Stimulated activated CD8-positive, alpha-beta memory T cell treated with anti-CD3 and anti-CD28 coated beads, Interleukin-15, amount 100 ng/mL, for 48 hours (primary cell): Measurements from ENCODE around the gene CWC27.
A peak's percentile ranks its signal among the peaks of the same experiment; 100 is the strongest.
"Not testable (repeated sequence)": the region's sequence is repeated elsewhere in the genome, so short reads cannot be mapped to it uniquely, and the experiment has no call there.

ENCODE experiments used
- DNase-seq, 2 donors: peaks; one replicate each; pipeline ENCODE4 v3.0.0-alpha.2; 2020; ENCODE audit warnings: low read depth in 2 of 2

CWC27 gene

GRCh38 chr5:64923151-64923685 is 154.5 kb downstream of the CWC27 start:
- no peak for DNase-seq

DNA sequence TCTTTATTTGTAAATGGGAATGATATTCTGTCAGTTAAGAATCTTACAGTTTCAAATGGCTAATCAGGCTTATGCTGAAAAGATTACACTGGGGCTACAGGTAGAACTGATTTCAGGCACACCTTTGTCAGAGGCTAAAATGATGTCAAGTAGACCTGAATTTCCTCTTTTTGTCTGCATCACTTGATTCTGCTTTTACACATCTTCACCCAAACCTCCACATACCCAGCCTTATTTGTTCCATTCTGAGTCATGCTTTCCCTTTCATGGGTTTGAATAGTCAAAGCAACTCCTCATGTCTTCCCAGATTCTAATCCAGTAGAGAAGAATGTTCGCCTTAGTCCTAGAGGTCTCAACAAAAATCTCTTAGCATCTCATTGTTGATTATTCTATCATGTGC is 156.4 kb downstream of the CWC27 start:
- DNase-seq = no peak

- no peak for DNase-seq
Measured at GRCh38 chr5:64929833-64930232, 161.1 kb downstream of the CWC27 start.

DNA sequence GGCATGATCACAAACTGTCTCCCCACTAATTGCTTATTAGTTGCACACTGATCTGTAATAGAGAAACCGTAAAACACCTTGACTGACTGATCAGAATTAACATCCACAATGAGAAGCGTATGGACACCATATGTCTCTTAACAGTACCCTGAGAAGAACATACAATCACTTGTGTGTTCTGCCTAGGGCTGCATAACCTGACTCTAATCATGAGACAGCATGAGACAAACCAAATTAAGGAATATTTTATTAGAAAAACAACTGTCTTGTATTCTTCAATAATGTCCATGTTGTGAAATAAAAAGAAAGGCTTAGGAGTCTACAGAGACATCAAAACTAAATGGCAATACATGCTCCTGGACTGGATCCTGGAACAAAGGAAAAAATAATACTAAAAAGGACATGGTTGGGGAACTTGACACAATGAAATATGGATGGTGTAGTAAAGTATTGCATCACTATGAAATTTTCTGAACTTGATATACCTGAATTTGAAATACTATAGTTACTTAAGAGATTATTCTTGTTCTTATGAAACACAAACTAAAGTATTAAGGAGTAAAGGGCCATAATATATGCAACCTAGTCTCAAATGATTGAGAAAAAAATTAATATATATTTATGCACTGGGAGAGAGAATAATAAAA is 162.1 kb downstream of the CWC27 start:
- no peak for DNase-seq

- DNase-seq = not testable (repeated sequence)
Measured at GRCh38 chr5:64939422-64939771, 170.7 kb downstream of the CWC27 start.

DNA sequence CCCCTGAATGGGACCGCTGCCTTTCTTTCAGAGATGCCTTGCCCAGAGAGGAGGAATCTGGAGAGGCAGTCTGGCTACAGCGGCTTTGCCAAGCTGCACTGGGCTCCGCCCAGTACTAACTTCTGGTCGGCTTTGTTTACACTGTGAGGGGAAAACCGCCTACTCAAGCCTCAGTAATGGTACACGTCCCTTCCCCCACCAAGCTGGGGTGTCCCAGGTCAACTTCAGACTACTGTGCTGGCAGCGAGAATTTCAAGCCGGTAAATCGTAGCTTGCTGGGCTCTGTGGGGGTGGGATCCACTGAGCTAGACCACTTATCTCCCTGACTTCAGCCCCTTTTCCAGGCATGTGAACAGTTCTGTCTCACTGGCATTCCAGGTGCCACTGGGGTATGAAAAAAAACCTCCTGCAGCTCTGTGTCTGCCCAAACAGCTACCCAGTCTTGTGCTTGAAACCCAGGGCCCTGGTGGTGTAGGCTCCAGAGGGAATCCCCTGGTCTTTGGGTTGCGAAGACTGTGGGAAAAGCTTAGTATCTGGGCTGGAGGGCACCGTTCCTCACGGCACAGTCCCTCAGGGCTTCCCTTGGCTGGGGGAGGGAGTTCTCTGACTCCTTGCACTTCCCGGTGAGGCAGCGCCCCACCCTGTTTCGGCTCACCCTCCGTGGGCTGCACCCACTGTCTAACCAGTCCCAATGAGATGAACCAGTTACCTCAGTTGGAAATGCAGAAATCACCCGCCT is 171.2 kb downstream of the CWC27 start:
- DNase-seq = no peak

DNA sequence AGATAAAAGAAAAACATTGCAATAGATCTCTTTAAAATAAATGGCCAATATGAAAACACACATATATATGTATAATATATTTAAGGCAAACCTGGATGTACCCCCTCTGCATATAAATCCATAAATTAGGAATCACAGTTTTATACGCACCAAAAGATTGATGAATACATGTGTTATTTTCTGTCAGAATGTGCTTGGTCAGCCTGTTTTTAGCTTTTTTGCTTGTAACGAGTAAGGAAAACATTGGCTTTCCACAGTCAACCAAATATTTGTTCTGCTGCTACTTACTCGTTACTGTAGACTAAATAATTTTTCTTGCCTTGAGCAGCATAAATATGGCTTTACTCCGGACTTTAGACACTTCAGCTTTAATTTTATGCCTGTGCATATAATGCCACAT is 173.7 kb downstream of the CWC27 start:
- DNase-seq = no peak

DNA sequence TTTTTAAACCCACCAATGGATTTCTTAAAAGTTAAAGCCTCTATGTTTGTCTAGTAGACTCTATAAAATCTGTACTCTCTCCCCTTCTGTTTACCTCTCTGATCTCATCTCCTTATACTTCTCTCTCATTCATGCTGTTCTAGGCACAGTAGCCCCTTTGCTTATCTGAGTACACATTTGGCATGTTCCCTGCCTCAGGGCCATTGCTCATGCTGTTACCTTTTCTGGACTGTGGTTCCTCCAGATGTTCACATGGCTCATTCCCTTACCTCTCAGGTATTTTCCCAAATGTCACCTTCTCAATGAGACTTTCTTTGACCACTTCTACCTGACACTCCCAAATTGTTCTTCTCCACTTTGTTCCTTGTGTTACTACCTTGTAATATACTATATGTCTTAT is 176.1 kb downstream of the CWC27 start:
- no peak for DNase-seq

DNA sequence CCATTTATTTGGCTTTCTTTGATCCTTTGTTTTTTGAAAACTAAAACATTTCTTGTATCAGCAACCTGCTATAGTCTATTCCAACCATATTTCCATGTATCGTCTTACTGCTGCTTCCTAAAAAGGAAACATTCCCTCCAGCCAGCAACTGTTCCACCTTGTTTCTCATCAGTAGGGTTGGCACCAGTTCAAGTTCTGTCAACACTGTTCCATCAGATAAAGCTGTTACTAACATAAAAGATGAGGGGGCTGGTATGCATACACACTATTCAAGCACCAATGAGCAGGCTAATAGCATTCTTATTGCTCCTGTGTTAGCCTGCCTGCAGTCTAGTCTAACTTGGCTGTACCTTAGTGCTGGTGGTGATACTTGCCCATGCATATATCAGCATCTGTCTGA is 178.3 kb downstream of the CWC27 start:
- no peak for DNase-seq

GRCh38 chr5:64947801-64948200 is 179.1 kb downstream of the CWC27 start:
- DNase-seq = no peak

GRCh38 chr5:64949331-64949730 is 180.6 kb downstream of the CWC27 start:
- no peak for DNase-seq

DNA sequence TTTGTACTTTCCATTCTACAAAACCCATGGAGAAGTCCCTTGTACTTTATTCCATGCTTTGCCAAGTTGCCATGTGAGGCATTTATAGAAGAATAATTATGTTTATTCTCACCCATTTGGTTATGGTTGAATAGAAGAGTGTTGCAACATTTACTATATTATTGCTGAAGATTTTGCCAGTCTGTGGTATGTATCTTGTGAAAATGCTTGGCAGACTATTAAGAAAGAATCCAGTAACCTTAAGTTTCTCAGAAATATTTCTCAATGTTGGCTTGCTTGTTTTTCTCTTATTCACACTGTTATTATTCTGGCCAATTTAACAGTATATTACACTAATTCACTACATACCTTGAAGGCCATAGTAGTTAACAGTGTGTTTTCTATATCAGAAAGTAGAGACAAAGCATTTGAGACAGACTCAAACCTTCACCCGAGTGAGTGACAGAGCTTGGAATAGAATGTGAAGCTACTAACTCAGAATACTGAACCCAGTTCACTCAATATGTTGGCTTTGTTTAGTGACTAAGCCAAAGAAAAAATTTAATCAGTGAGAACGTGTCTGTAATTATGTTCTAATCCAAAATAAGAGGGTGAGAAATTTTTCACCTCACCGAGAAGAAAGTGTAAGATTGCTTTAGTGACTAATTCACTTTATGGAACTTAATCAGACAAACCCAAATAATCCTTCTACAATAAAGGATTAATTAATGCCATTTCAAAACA is 184.4 kb downstream of the CWC27 start:
- DNase-seq = no peak

- no peak for DNase-seq
Measured at GRCh38 chr5:64954518-64954917, 185.8 kb downstream of the CWC27 start.

DNA sequence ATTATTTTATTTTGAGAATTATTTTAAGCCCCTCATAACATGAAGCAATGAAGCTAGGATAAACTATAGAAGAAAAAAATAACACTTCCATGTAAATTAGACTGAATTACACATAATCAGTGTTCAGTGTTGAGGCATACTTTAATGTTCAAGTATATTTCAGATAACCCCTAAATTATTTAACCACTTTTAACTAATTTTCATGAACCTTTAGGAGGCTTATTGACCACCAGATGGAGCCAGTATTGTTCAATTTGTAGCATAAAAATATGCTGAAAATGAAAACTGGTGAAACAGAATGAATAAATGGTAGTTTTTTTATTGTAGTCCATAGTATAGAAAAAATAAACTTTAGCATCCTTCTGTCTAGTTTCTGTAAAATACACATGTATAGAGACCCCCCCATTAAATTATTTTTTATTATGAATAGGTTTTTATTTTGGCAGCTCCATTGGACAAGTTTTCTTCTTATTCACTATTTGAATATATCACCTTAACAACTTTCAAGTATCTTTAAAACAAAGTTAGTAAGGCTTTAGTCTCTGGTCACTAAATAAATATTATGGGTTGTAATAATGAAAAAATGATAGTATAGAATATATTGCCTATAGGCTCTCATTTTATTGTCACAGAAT is 190.1 kb downstream of the CWC27 start:
- no peak for DNase-seq

DNA sequence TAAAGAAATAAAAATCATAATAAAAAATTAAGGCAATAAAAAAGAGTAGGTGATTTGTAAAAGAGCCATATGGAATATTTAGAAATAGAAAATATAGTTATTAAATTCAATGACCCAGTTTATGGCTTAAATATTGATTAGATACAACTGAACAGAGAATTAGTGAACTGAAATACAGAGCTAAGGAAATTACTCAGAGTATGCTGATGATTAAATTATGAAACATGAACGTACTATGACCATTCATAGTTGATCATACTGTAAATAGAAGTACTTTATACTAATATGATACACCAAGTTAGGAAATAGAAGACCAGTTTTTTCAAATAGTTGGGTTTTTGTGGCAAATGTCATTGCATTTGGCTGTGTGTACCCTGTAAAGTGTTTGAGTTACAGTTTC is 194.5 kb downstream of the CWC27 start:
- no peak for DNase-seq

GRCh38 chr5:64968591-64969110 is 199.9 kb downstream of the CWC27 start:
- DNase-seq = no peak

DNA sequence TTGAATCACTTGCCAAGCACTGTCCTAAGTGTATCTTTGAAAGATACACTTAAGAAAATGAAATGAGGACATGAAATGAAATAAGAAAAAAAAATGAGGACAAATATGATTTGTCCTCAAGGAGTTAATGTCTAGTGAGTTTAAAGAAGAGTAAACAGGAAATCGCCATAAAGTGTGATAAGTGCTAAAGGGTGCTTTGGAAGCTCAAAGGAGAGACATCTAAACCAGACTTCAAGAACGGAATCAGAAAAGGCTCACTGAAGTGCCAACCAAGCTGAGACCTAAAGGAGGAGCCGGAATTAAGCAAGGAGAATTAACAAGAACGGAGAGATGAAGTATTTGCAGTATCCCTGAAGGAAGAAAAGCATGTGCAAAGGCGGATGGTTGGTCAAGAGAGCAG is 200.8 kb downstream of the CWC27 start:
- DNase-seq = no peak

DNA sequence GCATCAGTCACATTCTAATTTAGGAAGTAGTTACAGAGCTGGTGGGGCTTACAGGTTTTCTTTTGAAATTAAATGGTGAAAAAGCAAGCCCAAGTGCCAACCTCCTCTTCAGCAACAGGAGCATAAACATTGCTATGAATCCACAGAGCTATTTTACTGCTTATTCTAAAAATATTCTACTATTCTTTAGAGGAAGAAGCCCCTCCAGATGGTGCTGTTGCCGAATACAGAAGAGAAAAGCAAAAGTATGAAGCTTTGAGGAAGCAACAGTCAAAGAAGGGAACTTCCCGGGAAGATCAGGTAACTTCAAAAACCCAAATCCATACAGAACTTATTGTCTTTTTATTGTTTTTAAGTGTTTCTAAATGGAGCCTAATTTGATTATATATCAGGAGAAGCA is 202.8 kb downstream of the CWC27 start:
- no peak for DNase-seq

- no peak for DNase-seq
Measured at GRCh38 chr5:64971990-64972389, 203.3 kb downstream of the CWC27 start.

DNA sequence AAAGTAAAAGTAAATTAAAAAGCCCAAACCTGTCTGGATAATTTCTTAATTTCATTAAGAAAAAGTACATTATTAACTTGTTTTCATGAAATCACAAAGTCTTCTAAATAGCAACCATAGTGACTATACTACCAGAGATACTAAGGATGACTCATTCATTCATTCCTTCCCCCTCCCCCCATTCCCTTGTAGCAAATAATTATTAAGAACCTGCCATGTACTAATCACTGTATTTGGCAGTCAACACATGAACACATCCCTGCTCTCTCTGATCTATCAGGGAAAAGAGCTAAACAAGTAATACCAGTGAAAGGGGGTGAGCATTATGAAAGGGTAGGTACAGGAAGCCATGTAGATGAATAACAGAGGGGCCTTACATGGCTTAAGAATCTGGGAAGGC is 203.9 kb downstream of the CWC27 start:
- DNase-seq = no peak

GRCh38 chr5:64973215-64973614 is 204.5 kb downstream of the CWC27 start:
- DNase-seq = no peak

DNA sequence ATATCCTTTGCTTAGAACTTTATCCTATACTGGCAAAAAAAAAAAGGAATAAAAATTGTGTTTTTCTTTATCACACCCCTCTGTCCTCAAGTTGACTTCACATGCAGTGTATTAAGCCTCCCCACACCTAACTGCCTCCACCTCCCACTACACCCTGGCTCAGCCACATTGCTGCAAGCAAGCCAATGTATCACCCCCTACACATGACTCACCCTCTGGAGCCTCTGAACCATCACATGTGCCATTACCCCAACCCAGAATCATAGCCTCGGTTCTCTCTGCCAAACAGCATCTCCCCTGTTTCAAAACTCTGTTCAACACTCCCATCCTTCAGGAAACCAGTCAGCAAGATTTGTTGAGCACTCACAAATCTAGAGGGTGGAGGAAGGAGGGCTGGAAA is 209.0 kb downstream of the CWC27 start:
- peak in 1 of 2 donors; percentile 1 for DNase-seq
